HG03439 (cell line): ENCODE data around the gene LAMA4.
"Not testable (repeated sequence)": the region's sequence is repeated elsewhere in the genome, so short reads cannot be mapped to it uniquely, and the experiment has no call there.

ENCODE experiments used
- ATAC-seq: cut with Tn5 transposase; IDR thresholded peaks from one replicate; pipeline ENCODE4 v1.9.1; 2021; ENCODE audit warnings: mild to moderate bottlenecking, moderate library complexity; ENCODE audit not compliant: unreplicated experiment

Gene LAMA4

DNA sequence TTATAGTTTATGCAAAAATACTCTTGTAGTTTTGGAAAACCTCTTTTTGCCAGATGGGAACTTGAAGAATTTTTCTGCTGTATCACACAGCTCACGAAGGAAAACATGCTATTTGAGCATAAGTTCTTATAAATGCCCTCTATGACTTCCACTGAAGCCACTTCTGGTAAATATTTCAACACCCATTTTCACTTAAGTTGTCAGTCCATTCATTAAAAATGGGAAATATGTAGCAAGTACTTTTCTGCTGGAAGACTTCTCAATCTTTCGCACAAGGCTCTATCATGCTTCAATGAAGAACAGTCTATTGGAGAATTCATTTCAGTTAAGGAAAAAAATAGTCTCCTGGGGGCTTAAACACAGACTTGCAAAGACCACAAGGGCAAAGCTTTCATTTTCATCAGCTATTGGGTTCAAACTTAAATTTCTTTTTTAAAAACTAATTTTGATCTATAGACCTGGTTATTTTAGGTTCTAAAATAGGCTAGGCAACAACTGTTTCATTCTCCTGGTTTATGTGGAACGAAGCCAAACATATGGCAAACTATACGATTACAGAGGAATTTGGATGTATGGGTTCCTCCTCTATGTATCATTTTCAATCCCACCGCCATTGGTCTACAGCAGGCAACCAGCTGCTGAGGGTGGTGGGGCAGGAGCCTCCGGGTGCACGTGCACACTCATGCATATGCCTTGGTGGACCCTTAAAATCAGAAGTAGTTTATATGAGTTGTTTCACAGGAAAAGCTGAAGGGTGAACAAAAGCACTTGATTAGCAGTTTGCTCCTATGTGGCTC is 38.7 kb downstream of the LAMA4 start:
- ATAC-seq: no peak

DNA sequence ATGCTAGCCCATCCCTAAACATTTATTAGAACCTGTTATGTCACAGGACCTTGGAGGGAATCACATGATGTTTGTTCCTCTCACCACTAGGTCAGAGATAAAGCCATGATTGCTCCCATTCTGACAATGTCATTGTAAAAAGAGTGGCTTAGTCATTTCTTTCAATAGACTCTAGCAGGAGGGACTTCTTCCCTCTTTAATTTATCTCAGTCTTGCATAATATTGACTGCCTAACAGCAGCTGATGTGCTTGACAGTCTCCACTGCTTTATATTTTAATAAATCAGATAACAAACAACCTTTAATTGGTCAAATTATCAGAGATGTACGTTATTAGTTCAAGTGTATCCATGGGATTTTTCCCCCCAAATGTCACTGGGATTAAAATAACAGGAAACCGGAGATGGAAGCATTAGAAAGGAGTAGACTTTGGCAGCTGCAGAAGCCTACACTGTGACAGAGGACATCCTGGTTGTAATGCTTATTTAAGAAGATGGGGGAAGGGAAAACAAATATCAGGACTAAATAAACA is 39.6 kb downstream of the LAMA4 start:
- ATAC-seq: no peak

DNA sequence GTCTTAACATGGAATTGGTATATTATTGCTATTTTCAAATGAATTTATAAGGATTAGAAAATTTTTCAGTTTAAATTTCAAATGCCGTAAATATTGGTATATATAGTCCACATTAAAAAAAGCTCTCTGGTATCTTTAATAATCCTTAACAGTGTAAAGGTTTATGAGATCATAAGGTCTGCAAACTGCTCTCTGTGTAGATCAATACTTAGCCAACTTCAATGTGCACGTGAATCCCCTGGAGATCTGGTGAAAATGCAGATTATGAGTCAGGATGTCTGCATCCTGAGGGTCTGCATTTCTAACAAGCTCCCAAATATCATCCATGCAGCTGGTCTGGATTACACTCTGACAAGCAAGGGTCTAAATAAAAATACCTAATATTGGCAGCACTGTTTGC is 43.5 kb downstream of the LAMA4 start:
- no peak for ATAC-seq

DNA sequence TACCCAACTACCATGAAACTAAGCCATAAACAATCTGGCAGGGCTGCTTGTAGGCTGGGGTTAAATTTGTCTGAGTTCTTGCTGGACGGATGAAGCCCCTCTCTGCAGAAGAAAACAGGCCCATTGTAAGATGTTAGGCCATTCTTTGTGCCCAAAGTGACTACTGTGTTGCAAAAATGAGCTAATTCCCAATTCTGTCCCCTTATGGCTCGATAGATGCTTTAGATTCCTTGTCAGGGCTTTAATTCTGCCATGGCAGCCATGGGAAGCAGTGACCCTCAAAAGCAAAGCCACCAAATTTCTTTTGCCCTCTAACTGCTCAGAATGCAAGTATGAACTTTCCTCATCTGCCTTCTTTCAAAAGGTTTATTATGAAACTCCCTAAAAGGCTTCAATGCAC is 45.2 kb downstream of the LAMA4 start:
- ATAC-seq: no peak

DNA sequence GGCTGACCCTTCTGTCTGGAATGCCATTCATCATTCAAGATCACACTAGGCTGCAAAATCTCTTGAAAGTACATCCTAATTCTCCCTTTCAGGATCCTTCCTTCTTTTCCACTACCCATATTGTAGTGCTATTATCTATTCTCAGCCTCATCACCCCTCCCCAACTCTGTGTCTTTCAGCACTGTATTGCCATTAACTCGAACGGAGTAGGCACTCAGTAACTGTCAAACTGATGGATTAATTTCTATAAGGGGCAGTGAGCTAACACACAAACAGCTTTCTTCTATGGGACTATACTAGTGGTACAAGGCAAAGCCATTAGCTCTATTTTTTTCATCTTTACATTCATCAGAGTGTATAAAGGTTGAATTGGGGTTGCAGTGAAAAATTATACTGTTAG is 46.6 kb downstream of the LAMA4 start:
- ATAC-seq: no peak

DNA sequence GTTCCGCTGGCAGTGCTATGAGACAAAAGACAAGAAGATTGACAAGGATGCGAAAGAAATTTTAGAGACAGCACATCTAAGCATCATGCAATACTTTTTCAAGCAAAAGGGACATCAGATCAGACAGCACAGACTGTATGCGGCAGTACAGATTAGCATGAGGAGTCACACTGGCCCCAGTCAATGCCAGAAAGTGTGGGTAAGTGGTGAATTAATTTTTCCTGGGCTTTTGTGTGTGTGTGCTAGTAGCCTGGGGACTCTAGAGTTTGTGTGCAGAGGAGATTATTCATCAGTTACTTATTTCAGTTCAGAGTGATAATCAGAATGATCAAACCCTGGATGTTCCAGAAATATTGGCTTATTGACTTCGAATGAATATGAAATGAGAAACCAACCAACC is 47.2 kb downstream of the LAMA4 start:
- no peak for ATAC-seq

DNA sequence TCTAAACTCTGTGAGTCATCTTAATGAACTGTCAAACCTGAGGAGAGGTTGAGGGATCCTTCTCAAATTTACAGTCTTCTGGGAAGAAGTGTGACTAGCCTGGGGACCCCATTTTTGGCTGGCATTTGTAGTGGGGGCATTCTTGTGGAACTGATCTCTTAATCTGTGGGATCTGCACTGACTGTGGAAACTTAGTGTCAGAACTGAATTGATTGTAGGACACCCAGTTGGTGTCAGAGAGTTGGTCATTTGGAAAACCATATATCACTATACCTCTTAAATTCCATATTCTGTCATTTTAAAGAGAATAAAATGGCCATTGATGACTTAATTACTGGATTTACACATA is 48.3 kb downstream of the LAMA4 start:
- ATAC-seq: no peak

DNA sequence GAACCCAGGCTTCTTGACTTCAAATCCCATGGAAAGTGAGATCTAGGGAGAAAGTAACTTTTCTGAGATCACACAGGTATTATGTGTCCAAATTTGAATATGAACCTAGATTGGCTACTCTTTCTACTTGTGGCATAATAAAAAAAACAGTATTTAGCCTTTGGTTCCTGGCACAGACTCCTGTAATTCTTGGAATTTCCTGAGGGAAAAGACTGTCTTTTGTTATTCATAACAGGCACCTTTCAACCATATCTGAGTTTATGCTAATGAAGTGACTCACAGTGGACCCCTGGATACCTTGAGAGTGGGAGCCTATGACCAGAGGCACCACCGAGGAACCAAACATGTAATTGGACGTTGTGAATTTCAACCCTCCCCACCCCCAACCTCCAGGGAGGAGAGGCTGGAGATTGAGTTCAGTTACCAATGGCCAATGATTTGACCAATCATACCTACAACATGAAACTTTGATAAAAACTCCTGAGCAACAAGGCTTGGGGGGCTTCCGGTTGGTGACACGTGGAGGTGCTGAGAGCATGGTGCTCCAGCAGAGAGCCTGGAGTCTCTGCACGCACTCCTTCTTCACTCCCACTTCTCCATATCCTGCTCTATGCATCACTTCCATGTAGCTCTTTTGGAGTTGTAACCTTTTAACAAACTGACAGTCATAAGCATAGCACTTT is 48.8 kb downstream of the LAMA4 start:
- ATAC-seq: no peak

DNA sequence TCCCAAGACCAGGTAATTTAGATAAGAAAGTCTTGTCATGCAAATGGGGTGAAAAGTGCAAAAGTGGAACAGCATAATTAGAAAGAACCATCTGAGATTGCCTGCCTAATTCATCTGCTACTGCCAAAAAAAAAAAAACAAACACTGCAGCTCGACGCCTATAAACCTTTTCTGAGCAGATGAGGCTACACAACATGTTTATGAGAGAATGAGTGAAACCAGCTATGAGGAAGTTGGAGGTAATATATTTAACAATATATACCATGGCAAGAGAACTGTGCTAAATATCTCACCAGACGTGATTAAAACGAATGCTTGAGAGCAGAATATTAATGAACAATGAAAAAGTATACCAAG is 50.0 kb downstream of the LAMA4 start:
- no peak for ATAC-seq

DNA sequence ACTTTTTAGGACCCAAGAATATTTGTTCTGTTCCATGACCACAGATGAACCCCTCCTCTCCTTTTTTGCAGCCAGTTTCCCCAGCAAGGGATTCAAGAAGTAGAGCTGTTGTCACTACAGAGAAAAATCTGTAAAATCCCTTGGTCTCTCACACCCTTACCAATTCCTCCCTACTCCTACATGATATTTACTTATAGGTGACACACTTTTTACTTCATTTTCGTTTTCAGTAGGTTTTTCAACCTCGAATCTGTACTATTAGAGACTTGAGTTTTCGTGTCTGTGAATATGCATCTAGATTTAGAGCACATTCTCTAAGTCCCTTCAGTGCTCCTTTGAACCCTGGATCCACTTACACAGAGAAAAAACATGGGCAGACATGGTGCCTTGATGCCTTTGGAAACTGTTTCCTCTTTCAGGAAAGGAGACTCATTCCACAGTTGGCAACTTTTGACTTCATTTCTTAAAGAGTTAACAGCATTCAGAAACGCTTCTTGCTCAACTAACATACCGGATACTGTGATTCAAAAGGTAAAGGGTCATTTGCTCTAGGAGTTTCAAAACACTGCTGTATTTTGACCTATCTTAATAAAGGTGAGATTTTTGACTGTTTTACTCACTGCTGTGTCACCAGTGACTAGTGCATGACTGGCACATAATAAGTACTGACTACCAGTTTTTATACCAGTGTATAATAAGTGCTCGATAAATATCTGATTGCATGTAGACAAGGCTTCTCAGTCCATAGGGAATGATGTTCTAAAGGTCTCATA is 50.6 kb downstream of the LAMA4 start:
- ATAC-seq: no peak

DNA sequence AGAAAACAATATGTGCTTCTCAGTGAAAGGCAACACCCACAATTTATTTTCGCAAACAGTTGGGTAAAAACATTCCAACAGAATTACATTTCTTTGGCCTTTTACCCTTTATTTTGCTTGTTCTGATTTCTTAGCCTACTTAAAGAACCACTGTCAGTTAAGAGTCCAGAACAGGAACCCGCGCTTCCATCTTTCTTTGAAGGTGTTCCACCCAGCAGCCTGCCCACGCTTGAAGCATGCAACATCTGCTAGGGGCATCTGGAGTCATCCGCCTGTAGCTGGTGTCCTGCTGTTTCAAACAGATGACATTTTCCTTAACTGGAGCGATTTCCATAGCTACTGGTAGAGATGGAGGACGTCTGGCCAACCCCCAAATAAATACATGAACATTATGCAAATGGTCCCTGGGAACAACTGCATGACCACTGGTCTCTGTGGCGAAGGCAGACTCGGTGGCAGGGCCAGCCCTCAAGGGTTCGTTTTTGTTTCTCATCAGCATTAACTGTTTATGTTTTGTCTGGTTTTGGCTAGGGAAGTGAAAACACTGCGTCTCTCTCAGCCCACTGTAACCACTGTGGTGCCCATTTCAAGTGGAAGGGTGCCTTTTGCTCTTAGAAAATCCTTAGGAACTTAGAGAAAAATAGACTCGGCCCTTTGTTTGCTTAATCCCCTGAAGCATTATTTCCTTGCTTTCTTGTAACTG is 51.6 kb downstream of the LAMA4 start:
- ATAC-seq: peak; percentile 73

DNA sequence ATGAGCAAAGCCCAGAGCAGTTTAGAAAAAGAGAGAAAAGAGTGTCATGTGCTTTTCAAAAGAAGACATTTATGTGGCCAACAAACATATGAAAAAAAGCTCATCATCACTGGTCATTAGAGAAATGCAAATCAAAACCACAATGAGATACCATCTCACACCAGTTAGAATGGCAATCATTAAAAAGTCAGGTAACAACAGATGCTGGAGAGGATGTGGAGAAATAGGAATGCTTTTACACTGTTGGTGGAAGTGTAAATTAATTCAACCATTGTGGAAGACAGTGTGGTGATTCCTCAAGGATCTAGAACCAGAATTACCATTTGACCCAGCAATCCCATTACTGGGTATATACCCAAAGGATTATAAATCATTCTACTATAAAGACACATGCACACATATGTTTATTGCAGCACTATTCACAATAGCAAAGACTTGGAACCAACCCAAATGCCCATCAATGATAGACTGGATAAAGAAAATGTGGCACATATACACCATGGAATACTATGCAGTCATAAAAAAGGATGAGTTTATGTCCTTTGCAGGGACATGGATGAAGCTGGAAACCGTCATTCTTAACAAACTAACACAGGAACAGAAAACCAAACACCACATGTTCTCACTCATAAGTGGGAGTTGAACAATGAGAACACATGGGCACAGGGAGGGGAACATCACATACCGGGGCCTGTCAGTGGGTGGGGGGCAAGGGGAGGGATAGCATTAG is 54.0 kb downstream of the LAMA4 start:
- ATAC-seq: not testable (repeated sequence)

DNA sequence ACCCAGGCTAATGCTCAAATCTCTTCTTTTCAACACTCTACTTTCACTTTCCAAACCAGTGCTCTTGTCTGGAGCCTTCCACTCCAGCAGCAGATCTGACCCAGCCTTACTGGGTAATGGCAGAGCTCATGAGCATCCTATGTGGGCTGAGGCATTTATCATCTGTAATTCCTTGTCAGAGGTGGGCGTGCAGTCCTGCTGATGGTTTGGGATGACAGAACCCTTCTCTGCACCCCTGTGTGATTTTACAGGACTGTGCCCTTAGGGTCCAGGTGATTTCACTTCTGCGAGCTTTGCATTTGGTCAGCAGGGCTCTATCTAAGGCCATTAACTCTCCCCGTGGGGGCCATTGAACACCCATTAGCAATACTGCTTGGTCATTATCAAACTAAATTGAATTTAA is 55.4 kb downstream of the LAMA4 start:
- no peak for ATAC-seq

DNA sequence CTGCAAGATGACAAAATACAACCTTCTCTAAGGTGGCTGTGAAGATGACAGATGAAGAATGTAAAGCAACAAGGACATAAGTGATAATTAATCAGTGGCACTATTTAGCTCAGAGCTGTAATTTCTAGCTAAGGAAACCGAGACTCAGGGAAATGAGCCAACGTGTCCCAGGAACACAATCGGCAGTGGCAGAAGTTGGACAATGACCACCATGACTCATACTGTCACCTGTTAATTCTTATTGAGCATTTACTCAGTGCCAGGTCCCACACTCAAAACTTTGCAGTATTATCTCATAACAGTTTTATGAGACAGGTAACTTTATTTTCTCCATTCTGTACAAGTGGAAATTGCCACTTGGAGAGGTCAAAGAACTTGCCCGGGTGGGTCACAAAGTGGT is 55.8 kb downstream of the LAMA4 start:
- ATAC-seq: no peak

DNA sequence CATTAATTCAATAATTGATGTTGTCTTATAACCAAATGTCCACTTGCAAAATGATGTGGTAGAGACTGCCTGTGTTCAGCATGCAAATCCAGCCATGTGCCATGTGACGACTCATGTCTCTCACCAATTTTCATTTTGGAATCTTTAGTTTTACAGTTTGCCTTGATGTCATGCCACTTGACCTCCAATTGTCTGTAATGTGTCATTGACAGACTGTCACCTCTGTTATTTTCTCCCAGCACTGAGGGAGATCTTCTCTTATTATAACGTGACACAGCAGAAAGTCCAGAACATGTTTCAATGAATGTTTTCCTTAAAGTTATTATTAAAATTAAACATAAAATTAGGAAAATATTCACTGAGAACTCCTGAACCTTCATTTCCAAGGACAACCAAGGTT is 56.7 kb downstream of the LAMA4 start:
- ATAC-seq: no peak

DNA sequence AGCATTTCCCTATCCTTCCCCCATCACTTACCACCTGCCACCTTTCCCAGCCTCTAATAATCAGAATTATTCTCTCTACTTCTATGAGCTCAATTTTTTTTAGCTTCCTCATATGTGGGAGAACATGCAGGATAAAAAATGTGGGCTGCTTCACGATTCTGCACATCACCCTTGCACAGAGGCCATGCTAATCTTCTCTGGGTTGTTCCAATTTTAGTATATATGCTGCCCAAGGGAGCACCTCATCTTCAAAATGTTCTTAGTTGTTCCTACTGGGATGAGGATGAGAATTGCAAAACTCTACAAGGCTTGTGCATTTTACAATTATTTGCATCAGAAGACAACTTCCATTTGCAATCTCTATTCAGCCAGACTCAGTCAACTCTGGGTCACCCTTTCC is 58.1 kb downstream of the LAMA4 start:
- no peak for ATAC-seq

DNA sequence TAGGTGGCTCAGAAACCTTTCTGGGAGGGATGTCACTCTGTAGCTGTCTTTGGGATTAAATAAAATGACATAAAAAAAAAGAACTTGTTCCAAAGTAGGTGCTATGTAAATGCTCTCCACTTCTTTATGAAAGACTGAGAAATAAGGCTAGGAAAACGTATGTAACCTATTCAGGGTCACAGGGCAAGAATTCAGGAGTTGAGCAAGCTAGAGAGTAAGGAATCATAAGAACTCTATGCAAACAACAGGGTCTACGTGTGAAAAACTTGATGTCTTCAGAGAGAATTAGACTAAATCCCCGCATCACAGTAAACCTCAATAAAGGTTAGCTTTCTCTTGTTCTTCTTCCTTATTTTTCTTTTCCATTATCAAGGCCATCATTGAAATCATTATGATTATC is 59.2 kb downstream of the LAMA4 start:
- ATAC-seq: no peak

DNA sequence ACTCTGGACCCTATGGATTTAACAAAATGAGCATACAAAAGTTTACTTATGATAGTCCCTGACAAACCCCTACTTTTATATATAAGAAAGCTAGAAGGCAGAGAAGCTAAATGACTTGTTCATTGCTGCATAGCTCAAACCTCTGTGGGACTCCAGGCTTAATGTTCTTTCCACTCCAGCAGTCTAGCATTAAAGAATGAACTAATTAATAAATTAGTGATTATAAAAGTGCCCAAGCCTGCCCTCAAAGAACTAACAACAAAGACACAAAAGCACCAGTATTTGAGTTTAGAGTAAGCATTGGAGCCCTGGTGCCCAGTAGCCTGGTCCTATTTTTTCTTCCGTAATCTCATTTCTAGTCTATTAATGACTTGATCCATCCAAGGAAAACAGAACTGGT is 59.9 kb downstream of the LAMA4 start:
- no peak for ATAC-seq

DNA sequence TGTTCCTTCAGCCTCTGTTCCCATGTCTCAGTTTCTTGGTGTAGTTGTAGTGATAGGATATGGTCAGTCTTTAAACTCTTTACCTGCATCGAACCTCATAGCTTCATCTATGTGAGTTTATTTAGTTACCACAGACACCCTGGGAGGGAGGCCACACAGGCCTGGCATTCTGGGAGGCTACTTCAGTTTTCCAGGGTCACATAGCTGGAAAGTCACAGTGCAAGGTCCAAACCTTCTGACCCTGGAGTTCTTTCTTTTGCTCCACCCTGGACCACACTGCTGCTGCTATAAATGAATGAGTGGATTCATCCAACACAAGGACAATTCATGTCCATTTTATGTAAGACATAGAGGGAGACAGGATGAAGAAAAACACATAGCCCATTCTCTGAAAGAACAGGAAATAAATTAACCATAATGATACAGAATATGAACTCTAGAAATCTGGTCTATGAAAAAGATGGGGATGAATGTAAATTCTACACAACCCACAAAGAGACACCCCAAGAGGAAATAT is 60.8 kb downstream of the LAMA4 start:
- ATAC-seq: no peak

DNA sequence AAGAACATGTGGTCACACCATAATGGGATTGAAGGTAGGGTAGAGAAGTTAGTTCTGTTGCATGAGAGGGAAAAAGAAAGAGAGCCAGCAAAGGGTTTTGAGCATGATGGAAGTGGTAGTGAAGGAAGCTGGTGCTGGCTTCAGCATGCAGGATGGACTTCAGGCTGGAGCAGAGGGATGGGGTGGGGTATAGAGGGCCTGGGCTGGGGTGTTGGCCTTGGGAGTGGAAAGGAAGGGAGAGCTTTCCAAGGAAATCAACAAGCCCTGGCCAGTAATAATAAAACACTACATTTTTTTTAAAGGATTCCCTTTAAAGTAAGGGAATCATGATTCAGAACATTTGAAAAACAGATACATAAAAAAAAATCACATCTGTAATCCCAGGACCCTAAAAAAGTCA is 61.2 kb downstream of the LAMA4 start:
- ATAC-seq: no peak
